Caki2 (cell line): ENCODE results near the gene LMF1. TPM values are rescaled to one million over a fixed set of nuclear protein-coding genes. Genes with fewer than 3 reads are reported as not detected.

ENCODE experiments used
- DNase-seq: peaks from one replicate; pipeline ENCODE4 v3.0.0-alpha.2; 2015; ENCODE audit warnings: low read depth
- in situ Hi-C: cut with HindIII; loops from 2 replicates; pipeline ENCODE4 v1.10.0; 2016; ENCODE audit warnings: low sequenced_read_pairs, low pct_unique_long_range_greater_than_20kb, mixed read lengths
- total RNA-seq: library from RNA; depleted of rRNA; stranded (reverse); fragments of >200 nt; shearing (Covaris generic); gene quantifications from 2 replicates; pipeline ENCODE4 v1.2.3, GENCODE V29; 2014; ENCODE audit warnings: low replicate concordance

The LMF1 gene
- total RNA-seq, 1 experiment from 2014 or later = 16.5 TPM

DNA sequence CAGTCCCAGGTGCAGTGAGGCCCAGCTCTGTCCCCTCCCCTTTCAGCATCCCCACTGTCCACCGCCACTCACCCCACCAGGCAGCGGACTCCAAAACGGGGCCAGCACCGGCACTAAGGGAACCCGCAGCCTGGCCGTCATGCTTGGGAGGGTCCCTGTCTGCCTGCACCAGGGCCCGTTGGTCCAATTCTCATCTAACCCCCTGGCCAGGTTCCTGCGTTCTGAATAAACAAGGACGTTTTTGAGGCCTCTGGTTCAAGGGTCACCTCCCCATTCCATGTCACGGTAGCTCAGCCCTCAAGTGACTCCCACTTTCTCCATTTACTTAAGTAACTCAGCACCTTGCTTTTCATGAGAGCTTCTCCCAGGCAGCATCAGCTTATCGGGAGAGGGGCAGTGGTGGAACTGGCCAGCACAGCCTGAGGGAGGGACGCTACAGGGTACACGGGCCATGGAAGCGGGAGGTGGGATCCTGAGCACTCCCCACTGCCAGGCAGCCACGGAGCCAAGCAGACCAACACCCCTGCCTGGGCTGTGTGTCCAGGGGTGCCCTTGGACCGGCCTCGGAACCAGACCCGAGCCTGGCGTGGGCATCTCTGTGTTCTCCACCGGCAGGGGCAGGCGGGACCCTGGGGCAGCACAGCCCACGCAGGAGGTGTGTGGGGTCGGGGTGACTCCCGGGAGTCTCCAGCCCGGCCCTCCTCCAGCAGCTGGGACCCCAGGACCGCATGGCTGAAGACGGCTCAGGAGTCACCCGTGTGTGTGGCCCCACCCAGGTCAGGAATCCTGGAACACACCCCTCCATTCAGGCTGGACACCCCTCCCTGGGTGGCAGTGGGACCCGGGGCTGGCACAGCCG is 95.4 kb downstream of the LMF1 start:
- in situ Hi-C loops = no loop called here
- no peak for DNase-seq

DNA sequence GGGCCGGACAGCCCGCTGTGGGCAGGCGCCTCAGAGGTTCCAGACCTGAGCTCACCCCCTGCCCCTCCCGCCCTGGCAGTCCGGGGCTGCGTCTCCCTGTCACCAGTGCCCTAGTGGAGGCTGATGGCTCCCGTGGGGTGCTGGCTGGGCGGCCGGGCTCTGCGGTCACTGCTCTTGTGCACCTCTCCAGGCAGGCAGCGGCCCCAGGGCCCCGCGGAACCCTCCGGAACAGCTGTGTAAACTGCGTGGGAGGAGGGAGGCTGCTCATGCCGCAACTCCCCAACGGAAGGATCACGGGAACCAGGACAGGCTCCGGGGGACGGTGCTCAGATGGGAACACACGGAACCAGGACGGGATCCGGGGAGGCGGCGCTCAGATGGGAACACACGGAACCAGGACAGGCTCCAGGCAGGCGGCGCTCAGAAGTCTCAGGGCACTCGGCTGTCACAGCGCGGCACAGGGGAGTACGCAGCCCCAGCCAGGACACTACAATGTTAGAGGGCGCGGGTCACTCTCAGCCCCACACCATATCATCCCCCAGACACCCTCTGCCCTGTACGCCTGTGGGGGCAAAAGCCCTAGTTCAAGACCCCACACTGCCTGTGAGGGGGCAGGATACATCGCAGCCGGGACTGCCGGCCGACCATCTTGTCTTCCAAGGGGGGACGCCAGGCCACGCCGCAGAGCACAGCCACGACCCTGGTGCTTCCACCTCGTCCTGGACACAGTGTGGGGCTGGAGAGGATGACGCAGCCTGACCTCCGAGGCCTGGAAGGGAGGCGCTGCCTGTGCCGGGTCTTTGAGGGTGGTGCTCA is 96.2 kb downstream of the LMF1 start:
- in situ Hi-C loops = no loop called here
- no peak for DNase-seq

DNA sequence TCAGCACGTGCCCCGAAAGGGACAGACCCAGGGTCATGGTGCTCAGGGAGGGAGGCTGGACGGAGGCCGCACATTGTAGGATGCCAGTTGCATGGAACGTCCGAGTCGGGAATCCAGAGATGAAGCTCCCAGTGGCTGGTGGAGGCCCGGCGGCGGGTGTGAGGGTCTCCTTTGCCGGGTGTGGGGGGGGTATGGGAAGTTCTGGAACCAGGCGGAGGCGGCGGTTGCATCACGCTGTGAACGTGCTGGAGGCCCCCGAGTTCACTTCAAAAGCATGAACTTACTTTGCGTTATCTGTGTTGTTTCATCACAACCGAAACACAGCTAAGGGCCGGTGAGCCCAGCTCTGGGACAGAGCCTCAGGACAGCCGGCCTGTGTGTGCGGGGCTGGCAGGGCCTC is 96.9 kb downstream of the LMF1 start:
- in situ Hi-C loops = no loop called here

DNA sequence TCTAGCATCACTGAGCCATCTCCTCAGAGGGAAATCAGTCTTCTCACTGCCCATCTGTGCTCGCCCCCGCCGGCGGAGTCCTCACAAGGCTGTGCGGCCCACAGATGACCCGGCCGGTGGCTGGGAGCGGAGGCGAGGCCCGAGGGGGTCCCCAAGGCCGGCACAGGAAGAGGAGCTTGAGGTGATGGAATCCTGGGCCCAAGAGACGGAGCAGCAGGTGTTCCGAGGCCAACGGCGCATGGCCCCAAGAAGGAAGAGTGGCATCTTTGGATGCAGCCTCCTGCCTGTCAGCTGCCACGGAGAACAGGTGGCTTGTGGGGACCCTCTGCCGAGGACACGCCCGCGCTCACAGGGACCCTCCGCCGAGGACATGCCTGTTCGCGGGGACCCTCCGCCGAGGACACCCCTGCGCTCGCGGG is 97.5 kb downstream of the LMF1 start:
- in situ Hi-C loops = no loop called here
- no peak for DNase-seq

More for the DNA sequence above, 96.9 kb downstream of the LMF1 start:
- DNase-seq = no peak

DNA sequence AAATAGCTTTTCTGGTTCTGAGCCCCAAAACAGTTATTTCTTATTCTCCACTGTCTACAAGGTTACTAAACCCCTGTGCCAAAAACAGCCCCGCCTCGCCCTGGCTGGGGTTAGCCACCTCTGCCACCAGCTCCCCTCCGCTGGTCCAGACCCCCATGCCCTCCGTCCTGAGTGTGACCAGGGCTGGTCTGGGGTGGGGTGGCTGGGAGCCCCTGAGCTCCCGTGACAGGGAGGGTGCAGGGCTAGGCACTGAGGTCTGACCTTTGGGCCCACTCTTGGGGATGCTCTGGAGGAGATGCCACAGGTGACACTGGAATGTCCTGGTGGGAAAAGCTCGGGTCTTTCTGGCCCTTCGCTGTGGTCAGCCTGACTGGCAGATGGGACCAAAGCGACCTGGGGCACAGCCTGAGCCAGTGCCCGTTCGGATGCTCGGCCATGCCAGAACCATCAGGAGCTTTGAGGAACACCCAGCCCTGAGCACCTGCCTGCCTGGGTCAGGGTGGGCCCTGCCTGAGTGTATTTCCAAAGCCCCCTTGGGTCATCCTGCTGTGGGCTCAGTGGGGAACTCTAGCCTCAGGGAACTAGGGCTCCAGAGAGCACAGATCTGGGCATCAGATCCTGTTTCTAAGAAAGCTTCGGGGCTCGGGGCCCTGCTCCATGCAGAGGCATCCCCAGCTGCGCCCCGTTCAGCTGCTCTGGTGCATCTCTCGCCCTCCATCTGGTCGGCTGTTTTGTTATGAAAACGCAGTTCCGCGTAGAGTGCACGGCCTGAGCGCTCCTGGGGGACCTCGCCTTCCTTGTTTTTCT is 98.1 kb downstream of the LMF1 start:
- DNase-seq = no peak
- in situ Hi-C loops = no loop called here

DNA sequence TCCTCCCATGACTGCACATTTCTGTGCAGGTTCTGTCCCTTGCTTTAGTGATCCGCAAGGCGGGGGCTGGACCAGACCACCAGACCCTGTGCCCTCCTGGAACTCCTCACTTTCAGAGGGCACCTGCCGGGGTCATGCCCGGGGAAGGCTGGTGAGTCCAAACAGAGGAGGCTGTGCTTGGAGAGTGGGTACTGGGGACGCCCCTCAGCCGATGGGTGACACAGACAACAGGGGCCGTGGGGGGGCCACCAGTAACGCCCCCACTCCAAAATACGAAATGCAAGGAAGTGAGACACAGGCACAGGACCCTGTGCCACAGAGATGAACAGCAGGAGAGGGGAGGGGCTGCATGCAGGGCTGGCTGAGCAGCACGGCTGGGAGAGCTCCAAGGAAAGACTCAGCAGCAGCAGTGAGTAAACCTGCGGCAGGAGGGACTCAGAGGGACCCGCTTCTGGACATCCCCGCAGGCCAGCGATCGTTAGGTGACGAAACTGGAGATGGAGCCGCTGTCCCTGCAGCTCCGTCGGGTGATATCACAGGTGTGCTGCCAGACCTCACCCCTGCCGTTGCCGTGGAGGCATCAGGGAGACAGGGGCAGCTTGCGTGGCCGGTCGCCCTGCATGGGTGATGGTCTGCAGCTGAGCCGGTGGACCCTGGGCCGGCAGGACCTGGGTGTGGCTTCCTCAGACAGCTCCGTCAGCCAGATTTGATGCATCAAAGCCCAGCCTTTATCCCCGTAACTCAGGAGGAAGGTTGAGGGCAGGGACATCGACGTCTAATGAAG is 99.0 kb downstream of the LMF1 start:
- no peak for DNase-seq
- in situ Hi-C loops = no loop called here

DNA sequence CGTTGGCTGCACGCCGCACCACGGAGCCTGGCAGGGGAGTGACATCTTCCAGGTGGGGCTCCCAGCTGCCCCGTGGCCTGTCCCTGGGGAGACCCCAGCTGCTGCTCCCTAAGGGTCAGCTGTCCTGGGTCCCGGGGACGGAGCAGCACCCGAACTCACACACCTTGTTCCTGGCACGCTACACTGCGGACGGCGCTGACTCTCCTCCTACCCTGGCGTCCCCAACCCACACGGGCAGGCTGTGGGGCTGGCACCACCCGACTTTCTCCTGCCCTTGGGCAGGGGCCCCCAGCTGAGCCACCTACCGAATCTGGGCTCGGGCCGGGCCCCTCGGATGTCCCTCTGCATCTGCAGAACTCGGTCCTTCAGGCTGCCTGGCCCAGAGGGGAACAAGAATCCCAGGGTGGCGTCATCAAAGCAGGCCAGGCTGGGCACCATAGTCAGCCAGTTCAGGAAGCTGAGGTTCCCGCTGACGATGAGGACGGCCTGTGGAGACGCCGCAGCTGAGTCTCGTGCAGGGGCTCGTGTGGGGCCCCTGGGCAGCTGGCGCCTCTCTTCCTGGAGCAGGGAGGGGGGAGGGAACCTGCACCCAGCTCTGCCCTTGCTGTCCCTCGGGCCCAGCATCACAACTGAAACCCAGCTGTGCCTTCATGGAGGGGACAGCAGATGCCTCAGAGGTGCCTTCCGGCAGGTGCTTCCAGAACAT is 99.8 kb downstream of the LMF1 start:
- no peak for DNase-seq
- in situ Hi-C loops = no loop called here

DNA sequence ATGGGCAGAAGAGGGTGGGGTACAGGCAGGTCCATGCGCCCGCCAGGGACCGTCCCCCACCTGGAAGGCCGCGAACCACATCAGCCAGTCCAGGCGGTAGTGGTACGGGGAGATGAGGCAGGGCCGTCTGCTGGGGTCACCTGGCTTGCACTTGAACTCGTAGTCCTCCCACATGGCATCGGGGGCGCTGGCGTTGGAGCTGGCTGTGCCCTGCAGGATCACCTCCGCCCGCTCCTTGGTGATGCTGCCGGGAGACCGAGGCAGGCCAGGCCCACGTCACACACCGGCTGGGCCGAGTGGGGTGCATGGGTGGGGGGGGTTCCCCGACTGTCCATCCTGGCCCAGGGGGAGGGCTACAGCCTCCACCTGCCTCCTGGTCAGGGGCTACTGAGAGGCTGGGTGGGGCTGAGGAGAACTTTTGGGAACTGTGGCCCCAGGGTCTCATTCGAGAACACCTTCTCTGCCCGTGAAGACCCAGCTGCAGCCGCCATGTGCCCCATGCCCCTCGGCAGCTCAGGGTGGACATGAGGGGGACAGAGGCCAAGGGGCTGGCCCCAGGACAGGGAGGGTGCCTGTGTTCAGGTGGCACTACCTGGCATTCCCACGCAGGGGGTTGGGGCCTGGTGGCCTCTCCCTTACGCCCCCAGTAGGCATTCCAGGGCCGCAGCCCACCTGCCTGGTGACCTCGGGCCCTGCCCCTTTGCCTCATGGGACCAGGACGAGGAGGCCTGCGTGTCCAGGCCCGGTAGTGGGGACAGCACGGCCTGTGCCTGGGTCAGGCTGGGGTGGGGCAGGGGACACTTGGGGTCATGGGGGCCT is 100.8 kb downstream of the LMF1 start:
- in situ Hi-C loops = no loop called here
- DNase-seq = no peak

DNA sequence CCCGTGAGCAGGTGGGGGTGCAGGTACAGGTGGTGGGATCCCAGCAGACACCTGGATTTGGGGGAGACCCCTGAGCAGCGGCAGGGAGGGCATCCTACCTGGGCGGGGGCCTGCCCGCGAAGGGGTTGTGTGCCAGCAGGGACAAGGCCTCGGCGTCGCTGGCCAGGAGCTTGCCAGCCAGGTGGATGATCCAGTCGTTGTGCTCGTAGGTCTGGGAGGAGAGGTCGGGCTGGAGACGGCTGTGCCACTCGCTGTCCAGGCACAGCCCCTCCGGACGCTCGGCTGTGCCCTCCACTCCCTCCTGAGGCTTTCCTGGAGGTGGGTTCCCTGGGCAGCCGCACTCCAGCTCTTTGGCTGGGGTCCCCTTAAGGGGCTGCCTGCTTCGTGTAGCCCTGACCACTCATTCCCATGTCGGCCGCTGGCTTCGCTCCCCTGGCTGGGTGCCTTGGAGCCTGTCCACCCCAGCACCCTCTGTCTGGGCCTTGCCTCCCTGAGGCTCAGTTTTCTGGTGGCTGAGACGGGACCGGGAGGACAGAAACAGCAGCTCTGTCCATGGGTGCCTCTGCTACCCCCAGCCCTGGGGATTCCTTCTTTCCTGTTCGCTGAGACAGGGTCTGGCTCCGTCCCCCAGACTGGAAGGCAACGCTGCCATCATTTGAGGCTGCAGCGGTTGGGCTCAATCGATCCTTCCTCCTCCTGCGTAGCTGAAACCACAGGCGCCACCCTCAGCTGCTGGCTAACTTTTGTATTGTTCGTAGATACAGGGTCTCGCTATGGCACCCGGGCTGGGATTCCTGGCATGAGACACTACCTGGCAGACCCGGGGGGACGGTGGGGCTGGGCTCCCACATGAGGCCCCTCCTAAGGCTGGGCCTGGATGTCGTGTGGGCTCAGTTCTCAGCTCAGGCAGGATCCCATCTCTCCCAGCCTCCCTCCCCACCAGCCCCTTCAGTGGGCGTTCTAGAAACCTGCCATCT is 101.7 kb downstream of the LMF1 start:
- in situ Hi-C loops = no loop called here
- no peak for DNase-seq

DNA sequence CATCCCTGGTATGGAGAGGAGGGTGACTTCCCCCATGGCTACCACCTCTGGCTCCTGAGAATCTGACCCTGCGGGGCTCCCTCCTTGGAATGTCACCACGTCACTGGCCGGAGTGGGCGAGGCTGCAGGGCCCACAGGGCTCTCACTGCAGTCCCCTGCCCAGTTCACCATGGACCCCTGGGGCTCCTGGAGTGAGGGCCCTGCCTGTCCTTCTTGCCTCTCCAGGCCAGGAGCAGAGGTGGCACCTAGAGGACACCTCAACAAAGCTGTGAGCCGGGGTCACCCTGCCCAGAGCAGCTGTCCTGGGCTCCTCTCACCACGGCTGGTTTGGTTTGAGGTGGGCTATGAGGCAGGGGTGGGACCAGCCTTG is 102.4 kb downstream of the LMF1 start:
- no peak for DNase-seq
- in situ Hi-C loops = no loop called here

DNA sequence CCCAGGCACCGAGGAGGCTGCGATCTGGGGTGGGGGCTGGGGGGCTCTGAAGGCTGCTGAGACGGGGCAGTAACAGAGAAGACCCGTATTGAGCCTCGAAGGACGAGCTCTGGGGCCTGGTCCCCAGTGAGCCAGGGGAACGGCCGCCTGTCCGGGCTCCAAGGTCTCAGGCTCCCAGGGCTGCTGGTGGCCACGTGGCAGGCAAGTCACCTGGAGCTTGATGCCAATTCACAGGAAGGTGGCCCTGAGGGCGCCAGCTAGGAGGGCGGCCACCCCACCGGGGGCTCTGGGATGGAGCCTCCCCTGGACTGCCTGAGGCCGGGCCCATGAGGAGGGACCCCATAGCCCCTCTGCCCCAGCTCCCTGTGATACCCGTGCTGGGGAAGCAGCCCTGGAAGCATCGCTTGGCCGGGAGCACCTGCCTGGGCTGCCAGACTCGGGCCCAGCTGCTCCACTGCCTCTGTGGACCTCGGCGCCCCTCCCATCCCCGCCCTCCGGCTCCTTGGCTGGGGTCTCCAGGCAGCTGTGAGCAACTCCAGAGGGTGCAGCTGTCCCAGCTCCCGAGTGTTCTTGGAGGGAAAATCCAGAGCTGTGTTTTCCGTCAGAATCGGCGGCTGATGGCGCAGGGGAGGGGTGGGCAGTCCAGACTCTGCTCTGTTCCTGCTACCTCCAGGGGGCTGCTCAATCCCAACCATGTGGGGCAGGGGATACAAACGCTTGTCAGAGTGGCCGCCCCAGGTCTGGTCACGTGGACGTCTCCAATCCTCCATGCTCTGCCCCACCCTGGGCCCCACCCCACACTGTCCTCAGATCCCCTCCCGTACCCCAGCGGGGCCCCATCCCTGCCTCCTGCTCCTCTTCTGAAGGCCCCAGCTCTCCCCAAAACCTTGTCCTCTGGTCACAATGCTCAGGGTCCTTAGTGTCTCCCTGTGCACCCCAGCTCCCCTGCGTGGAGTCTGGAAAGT is 103.1 kb downstream of the LMF1 start:
- DNase-seq = no peak
- in situ Hi-C loops = no loop called here

DNA sequence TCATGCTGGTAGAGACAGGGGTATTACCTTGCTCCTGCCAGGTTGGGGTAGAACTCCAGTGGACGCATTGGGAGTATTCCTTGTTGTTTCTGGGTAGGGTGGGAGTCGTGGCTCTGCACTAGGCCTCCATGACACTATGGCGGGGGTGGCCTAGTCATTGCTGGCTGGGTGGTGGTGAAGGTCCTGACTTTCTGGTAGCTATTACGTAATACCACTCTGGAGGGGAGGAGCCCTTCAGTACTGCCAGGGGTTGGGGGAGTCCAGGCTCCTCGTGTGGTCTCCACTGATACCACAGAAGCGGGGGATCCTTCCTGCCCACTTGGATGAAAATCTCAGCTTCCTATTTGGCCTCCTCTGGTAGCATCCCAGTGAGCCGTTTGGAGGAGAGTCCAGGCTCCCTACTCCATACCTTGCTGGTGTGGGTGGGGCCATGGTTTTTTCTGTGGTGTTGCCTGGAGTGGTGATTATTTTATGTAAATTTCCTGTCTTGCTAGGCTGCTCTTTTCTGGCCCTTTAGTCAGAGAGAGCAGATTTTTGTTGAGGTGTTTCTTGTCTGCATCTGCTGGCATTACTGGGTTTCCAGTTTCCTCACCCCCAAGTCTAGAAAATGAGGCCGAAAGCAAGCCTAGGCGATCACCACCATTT is 104.4 kb downstream of the LMF1 start:
- in situ Hi-C loops = no loop called here

DNA sequence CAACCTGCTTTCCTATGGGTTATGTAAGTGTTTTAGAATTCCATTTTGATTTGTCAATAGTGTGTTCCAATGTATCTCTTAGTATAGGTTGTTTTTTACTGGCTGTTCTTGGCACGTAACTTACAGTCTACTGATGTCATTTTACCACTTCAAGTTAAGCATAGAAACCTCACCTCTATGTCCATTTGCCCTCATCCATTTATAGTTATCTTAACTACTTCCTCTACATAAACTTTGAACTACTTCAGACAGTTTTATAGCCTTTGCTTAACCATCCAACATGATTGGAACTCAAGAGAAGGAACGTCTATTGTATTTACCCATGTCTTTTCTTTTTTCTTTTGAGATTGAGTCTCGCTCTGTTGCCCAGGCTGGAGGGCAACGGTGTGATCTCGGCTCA is 105.8 kb downstream of the LMF1 start:
- DNase-seq = no peak
- in situ Hi-C loops = no loop called here

More for the DNA sequence above, 104.4 kb downstream of the LMF1 start:
- no peak for DNase-seq

DNA sequence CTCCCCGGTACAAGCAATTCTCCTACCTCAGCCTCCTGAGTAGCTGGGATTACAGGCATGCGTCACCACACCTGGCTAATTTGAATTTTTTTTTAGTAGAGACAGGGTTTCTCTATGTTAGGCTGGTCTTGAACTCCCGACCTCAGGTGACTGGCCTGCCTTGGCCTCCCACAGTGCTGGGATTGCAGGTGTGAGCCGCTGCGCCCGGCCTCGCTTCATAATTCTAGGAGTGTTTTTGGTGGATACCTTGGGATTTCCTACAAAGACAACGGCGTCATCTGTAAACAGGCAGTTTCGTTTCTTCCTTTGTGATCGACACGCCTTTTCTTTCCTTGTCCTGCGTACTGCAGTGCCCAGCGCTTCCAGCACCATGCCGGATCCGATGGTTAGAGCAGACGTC is 109.3 kb downstream of the LMF1 start:
- no peak for DNase-seq
- in situ Hi-C loops = no loop called here
